ACC112 (cell line): ENCODE data around the gene EML6.

Experiments
- H2AFZ ChIP-seq: fragments of 200-600 bp; sonication (generic); one replicate; pipeline ENCODE4 v1.6.0; 2017; ENCODE audit warnings: antibody characterized with exemption, low read length; ENCODE audit not compliant: unreplicated experiment
- H3K27ac ChIP-seq: fragments of 200-600 bp; sonication (generic); 2 replicates; pipeline ENCODE4 v1.5.1; 2014; ENCODE audit warnings: low read depth, mild to moderate bottlenecking, antibody characterized with exemption, low read length, moderate library complexity
- H3K27me3 ChIP-seq: fragments of 200-600 bp; sonication (generic); 2 replicates; pipeline ENCODE4 v1.6.1; 2014; ENCODE audit warnings: mild to moderate bottlenecking, antibody characterized with exemption, low read length, moderate library complexity, mixed read lengths; ENCODE audit not compliant: insufficient read depth
- H3K36me3 ChIP-seq: fragments of 200-600 bp; sonication (generic); 2 replicates; pipeline ENCODE4 v1.6.1; 2016; ENCODE audit warnings: mild to moderate bottlenecking, antibody characterized with exemption, low read length, moderate library complexity, mixed read lengths; ENCODE audit not compliant: insufficient read depth
- H3K4me1 ChIP-seq: fragments of 200-600 bp; sonication (generic); one replicate; pipeline ENCODE4 v1.6.1; 2016; ENCODE audit warnings: low read length, mixed read lengths; ENCODE audit not compliant: insufficient read depth, unreplicated experiment, control insufficient read depth
- H3K4me3 ChIP-seq: fragments of 200-600 bp; sonication (generic); 2 replicates; pipeline ENCODE4 v1.5.1; 2014; ENCODE audit warnings: mild to moderate bottlenecking, low read depth, low read length
- H3K79me2 ChIP-seq: fragments of 200-600 bp; sonication (generic); one replicate; pipeline ENCODE4 v1.6.0; 2016; ENCODE audit warnings: low read length; ENCODE audit not compliant: control insufficient read depth, unreplicated experiment, insufficient read depth

Gene EML6

DNA sequence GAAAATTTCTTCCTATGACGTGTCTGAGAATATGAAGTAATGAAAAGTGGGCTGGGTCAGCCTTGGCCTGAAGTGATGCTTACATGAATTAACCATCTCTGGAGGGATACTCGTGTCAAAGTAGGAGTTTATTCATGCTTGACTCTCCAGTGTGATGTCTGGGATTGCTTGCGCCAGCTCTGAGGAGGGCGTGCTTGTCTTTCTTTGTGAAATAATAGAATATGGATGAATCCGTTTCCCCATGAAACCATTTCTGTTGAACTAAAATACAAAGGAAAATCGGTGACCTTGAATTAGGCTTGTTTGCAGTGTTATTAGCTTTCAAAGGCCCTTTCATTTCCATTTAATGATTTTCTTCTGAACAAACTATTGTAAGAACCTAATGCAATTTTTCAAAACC lies 77.9 kb downstream of the EML6 start:
- H3K4me3 ChIP-seq: no peak overlapping the region
- no peak overlapping the region for H3K27ac ChIP-seq
- no peaks in the 10 kb centered on the region for H3K27me3 ChIP-seq
- H3K36me3 ChIP-seq: no peaks in the 10 kb centered on the region
- no peaks in the 10 kb centered on the region for H3K4me1 ChIP-seq
- H3K79me2 ChIP-seq: no peaks in the 10 kb centered on the region
- no peak overlapping the region for H2AFZ ChIP-seq

DNA sequence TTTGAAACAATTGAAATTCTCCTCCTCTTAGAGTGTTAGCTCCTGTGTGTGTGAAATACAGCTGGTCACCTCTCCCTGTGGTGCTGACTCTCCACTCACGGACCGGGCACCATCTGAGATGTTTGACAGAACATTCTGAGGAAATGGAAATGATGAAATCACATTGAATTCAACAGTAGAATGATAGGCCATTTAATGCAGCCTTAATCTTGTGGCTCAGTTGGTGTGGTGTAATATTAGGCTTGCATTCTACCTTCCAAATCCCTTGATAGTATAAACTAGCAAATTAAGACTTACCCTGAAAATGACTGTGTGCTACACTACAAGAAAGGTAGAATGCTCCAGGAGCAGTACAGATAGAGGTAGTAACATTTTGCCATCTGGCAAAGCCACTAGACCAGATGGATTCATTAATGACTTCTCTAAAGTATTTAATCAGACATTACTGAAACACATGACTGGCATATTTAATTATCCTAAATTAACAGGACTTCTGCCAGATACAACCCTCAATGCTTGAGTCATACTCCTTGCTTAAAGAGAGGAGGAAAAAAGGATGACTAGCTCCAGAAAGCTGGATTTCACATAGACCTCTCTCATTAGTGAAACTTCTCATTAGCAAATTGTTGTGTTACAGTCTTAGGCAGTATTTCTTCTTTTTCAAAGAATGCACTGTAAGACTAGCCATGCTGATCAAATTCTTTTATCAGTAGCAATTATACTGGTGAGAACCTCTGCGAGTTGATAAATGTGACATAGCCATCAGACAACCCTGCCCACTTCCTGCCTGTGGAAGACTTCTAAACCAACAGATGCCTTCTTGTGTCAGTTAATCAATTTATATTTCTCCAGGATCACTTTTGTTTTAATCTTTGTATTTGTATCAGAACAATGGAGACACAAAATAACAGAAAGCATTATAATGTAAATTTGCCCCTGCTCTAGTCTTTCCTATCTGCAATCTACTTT lies 80.6 kb downstream of the EML6 start:
- Histone ChIP-seq H3K4me1 (no peaks in the 10 kb centered on the region), H2AFZ (no peak overlapping the region), H3K4me3 (no peak overlapping the region), H3K36me3 (no peaks in the 10 kb centered on the region), H3K27ac (no peak overlapping the region), H3K27me3 (no peaks in the 10 kb centered on the region), H3K79me2 (no peaks in the 10 kb centered on the region)

DNA sequence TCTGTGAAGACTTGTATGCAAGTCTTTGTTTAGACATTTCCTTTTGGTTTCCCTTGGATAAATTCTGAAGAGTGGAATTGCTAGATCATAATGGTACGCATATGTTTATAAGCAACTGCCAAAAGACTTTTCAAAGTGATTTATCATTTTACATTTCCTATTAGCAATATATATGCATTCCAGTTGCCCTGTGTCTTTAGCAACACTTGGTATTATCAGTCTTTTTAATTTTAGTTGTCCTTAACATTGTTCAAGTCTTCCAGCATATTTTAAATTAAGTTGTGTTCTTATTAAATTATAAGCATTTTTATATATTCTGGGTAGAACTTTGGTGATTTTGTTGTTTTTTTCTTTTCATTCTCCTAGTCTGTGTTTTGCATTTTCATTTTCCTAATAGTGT lies 81.8 kb downstream of the EML6 start:
- H3K79me2 ChIP-seq: no peaks in the 10 kb centered on the region
- H2AFZ ChIP-seq: no peak overlapping the region
- H3K27me3 ChIP-seq: no peaks in the 10 kb centered on the region
- H3K36me3 ChIP-seq: no peaks in the 10 kb centered on the region
- no peak overlapping the region for H3K4me3 ChIP-seq
- no peak overlapping the region for H3K27ac ChIP-seq
- peaks cover 7% of the 10 kb centered on the region for H3K4me1 ChIP-seq

DNA sequence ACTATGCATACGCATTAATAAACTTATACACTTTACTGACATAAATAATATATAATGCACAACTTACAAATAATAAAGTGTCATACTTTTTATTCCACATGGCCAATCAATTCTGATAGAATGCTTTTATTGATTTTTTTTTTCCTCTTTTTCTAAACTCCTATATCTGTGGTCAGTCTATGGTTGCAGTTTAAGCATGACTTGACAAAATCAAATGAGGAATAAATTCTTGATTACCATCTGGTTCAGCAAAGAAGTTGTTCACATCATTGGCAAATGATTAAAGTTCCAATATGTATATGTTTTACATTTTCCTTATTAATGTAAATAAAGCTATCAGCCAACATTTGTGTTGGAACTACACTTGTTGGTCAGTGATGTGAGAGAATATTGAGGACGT lies 83.5 kb downstream of the EML6 start:
- H3K27me3 ChIP-seq: no peaks in the 10 kb centered on the region
- no peaks in the 10 kb centered on the region for H3K36me3 ChIP-seq
- no peaks in the 10 kb centered on the region for H3K79me2 ChIP-seq
- no peak overlapping the region for H3K4me3 ChIP-seq
- no peak overlapping the region for H3K27ac ChIP-seq
- H2AFZ ChIP-seq: no peak overlapping the region
- H3K4me1 ChIP-seq: peaks cover 7% of the 10 kb centered on the region

DNA sequence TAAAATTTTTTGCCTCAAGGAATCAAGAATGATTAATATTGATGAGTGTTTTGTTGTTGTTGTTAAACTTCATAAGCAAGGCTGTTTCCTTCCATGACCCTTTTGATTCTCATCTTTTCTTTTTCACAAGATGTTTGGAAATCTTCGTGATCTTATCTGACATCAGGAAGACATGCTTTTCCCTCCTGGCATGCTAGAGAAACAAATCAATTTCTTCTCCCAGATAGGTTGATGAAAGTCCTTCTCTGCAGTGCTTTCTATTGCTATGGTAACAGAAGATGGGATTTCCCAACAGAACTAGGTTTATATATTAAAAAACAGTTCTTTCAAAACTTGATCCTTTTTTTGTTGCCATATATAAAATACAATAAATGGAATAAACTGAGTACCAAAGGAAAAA lies 85.2 kb downstream of the EML6 start:
- Histone ChIP-seq H3K79me2 (no peaks in the 10 kb centered on the region), H3K36me3 (no peaks in the 10 kb centered on the region), H3K27me3 (no peaks in the 10 kb centered on the region), H3K4me3 (no peak overlapping the region), H3K4me1 (peaks cover 7% of the 10 kb centered on the region), H2AFZ (no peak overlapping the region), H3K27ac (no peak overlapping the region)

DNA sequence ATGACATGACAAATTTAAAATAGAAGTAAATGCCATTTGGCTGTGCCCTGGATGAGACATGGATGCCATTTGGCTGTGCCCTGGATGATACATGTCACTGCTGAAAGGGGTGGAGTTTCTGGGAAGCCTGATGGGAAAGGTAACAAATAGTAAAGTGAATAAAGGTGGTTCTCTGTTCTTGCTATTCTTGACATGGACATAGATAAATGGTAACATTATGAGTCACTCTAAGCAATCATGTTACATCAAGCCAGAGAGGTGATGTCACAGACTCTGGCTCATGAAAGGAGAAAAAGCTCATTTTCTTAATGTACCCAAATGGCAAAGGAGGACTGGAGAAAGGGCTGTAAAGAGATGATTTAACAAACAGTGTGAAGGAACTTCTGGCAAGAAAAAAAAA lies 86.4 kb downstream of the EML6 start:
- no peaks in the 10 kb centered on the region for H3K36me3 ChIP-seq
- no peaks in the 10 kb centered on the region for H3K79me2 ChIP-seq
- H3K4me3 ChIP-seq: no peak overlapping the region
- peaks cover 7% of the 10 kb centered on the region for H3K4me1 ChIP-seq
- no peak overlapping the region for H2AFZ ChIP-seq
- H3K27me3 ChIP-seq: no peaks in the 10 kb centered on the region
- no peak overlapping the region for H3K27ac ChIP-seq

DNA sequence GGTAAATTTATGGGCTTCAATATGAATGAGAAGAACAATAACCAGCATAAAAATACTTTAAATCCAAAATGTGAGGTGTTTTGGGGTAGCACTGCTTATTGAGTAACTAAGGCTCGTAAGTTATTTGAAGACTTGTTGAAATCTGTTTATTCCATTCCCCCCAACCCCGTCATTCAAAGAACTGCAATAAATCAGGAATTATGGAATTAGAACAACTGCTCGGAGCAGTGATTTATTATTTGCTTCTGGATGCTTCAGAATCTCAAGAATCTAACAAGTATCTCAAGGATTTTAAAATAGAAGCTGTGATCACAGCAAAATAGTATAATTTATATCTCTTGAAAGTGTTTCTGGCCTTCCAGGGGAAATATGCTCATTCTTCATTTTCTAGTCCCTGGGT lies 86.8 kb downstream of the EML6 start:
- Histone ChIP-seq H2AFZ (no peak overlapping the region), H3K36me3 (no peaks in the 10 kb centered on the region), H3K4me1 (peaks cover 7% of the 10 kb centered on the region), H3K4me3 (no peak overlapping the region), H3K27ac (no peak overlapping the region), H3K27me3 (no peaks in the 10 kb centered on the region), H3K79me2 (no peaks in the 10 kb centered on the region)

DNA sequence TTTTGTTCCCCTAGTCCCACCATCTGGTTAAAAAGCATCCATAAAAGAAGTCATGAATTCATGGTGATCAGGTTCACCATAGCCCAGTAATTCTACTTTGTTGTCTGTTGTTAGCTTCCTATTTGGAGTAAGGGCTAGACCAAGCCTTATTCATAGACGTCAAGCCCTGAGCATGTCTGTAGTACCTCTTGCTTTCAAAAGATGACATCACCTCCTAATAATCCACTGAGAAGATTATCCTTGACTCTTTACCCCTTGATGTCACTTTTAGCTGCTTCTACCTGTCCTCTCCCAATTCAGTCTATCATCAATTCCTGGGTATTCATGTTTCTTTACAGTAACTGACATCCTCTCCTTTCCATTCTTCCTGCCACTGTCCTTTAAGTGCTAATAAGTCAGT lies 90.1 kb downstream of the EML6 start:
- Histone ChIP-seq H3K27me3 (no peaks in the 10 kb centered on the region), H3K27ac (no peak overlapping the region), H3K79me2 (no peaks in the 10 kb centered on the region), H3K4me1 (peaks cover 7% of the 10 kb centered on the region), H3K36me3 (no peaks in the 10 kb centered on the region), H2AFZ (no peak overlapping the region), H3K4me3 (no peak overlapping the region)

DNA sequence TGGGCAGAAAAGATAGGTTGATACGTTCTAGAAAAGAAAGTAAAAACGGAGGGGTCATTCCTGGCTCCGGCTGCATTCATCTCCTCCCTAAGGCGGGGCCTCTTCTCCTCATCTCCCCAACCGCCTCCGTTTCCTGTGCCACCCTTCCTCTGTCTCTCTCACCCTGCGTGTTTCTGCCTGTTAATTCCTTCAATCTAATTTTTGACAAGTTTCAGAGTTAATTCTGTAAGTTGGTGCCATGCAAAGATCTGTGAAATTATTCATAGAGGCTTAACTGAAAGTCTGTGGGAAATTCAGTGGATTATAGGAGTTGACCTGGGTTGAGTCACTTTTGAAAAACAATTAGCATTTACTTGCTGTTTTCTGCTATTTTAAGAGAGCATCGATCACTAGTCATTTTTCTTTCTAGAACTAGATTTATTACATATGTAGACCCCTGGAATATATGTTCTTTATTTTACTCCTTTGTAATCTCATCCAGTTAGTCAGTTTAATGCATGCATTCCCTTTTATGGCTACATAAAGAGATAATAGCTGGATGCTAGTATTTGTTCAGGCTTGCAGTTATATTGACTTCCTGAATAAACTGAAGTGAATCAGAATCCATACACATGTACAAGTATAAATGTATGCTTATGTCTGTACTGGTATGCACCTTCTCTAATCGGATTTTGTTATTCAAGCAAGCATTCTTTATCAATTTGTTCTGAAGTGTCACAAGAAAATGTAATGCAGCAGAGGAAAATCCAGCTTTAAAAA lies 91.1 kb downstream of the EML6 start:
- no peak overlapping the region for H3K4me3 ChIP-seq
- no peaks in the 10 kb centered on the region for H3K79me2 ChIP-seq
- H2AFZ ChIP-seq: peak overlapping the region; percentile 42
- no peaks in the 10 kb centered on the region for H3K36me3 ChIP-seq
- H3K4me1 ChIP-seq: peaks cover 7% of the 10 kb centered on the region
- H3K27me3 ChIP-seq: no peaks in the 10 kb centered on the region
- H3K27ac ChIP-seq: no peak overlapping the region

DNA sequence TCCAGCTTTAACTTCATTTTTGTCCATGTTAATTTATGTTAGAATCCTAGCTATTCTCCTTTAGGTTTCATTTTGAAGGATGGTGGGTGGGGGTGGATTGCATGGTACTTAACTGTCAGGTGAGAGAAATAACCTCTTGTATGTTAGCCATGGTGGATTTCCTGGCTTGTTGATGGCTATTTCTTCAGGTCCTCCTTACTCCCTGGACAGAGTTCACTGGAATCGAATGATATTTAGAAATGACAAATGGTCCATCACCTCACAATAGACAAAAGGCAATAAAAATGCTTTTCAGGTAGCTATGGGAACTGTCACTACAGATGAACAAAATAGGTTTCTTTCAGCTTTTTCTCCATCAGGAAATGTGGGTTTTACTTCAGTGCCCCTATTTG lies 91.7 kb downstream of the EML6 start:
- Histone ChIP-seq H3K36me3 (no peaks in the 10 kb centered on the region), H2AFZ (no peak overlapping the region), H3K79me2 (no peaks in the 10 kb centered on the region), H3K27me3 (no peaks in the 10 kb centered on the region), H3K4me1 (peaks cover 1% of the 10 kb centered on the region), H3K27ac (no peak overlapping the region), H3K4me3 (no peak overlapping the region)

DNA sequence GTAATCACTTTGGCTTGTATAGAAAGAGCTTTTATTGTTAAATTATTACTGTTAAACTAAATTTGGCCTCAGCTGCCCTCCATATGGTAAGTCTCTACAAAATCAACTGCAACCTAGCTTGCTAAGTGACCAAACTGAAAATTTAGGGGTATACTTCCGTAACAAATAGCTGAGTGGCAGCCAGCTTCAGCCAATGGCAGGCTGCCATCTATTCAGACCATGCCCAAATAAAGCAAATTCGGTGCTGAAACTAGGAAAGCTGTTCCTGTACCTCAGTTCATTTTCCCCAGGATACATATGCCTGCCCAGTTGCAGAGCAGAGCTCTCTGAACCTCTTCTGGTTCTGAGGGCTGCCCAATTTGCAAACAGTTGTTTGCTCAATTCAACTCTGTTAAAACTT lies 94.8 kb downstream of the EML6 start:
- Histone ChIP-seq H3K79me2 (no peaks in the 10 kb centered on the region), H3K27me3 (no peaks in the 10 kb centered on the region), H3K27ac (no peak overlapping the region), H3K4me1 (no peaks in the 10 kb centered on the region), H2AFZ (no peak overlapping the region), H3K36me3 (no peaks in the 10 kb centered on the region), H3K4me3 (no peak overlapping the region)
